GM12872 (cell line): ENCODE results near the gene CABP4.

Experiments
- CTCF ChIP-seq: IDR thresholded peaks from 3 replicates; pipeline ENCODE4 v1.5.1; 2011; ENCODE audit warnings: low read depth, mild to moderate bottlenecking, low read length, moderate library complexity; ENCODE audit not compliant: insufficient read depth

The CABP4 gene

GRCh38 chr11:67420646-67421429, 34.3 kb upstream of the CABP4 start:
- TF ChIP-seq CTCF, result no peak

DNA sequence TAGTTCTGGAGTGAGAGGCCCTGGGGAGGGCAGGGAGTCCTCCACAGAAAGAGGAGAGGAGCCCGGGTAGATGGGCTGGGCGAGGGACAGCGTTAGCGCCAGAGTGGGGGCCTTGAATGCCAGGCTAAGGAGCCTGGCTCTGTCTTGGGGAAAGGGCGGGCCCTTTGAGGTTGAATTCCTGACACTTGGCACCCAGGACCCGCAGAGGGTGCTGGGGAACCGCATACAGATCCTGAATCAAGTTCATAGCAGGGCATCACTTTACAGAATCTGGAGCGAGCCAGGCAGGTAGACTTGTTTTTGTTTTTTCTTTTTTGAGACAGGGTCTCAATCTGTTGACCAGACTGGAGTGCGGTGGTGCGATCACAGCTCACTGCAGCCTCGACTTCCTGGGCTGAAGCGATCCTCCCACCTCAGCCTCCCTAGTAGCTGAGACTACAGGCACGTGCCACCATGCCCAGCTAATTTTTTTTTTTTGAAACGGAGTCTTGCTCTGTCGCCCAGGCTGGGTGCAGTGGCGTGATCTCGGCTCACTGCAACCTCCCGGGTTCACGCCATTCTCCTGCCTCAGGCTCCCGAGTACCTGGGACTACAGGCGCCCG, 33.6 kb upstream of the CABP4 start:
- no peak for TF ChIP-seq CTCF

DNA sequence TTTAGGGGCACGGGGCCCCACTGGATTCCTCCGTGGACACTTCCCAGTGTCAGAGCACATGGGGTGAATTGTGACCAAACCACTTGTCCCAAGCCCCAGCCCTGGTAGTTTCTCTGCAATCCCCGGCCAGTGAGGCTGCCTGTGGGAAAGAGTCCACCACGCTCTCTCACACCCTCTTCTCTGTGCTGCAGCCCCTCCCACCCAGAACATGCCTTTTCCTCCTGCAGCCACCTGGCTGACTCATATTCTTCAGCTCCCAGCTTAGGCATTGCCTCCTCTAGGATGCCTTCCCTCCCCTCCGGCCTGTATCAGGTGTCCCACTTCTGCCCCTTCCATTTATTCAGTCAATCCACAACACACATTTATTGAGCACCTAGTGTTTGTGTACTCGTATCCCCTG, 32.3 kb upstream of the CABP4 start:
- TF ChIP-seq CTCF, result no peak

- TF ChIP-seq CTCF, result no peak
These were observed 31.7 kb upstream of the CABP4 start for GRCh38 chr11:67423466-67423865.

- no peak for TF ChIP-seq CTCF
These were observed 31.1 kb upstream of the CABP4 start for GRCh38 chr11:67423891-67424613.

DNA sequence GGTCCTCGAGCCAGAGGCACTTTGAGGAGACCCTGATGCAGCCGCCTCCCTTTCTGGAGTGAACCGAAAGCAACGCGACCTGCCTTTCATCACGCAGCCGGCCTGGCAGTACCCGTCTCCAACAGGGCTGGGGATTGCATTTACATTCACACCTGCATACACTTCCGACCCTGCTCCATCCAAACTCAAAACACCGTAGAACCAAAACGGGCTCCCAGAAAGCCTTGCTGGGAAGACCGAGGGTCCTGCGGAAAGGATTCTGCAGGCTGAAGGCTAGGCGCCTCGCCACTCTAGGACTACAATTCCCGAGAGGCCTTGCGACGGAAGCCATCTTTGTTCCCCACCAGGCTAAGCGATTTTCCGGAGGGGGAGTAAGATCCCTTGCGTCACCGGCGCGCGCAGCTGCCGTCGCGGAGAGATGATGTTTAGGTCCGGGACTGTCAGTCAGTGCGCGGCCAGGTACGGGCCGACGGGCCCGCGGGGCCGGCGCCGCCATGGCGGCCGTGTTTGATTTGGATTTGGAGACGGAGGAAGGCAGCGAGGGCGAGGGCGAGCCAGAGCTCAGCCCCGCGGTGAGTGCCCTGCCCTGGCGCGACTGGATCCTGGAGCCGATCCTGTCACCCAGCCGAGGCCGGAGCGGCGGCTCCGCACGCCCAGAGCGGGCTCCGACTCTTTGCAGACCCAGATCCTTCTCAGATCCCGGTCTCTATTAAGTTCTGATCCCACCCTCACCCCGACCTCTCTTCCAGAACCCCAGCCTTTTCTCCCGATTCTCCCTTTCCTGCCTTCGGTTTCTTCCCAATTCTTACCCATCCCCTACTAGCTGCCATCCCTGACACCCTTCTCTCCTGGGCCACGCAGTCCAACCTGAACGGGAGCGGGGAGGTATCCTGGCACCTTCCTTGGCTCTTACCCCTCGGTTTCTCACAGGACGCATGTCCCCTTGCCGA, 26.8 kb upstream of the CABP4 start, which contains the start of gene RPS6KB2:
TSS of gene RPS6KB2 (plus strand) at position 443 of the 950 bp plus-strand sequence. CDS start at position 495, 52 bp downstream.
- TF ChIP-seq CTCF, result no peak
